Activated T-cell treated with anti-CD3 and anti-CD28 coated beads, Interleukin-2, amount 50 U/mL, for 72 hours (primary cell): ENCODE results near the gene IL17RE. TPM values are rescaled to one million over a fixed set of nuclear protein-coding genes. Genes with fewer than 3 reads are reported as not detected.
"Not testable (repeated sequence)": the region's sequence is repeated elsewhere in the genome, so short reads cannot be mapped to it uniquely, and the experiment has no call there.

ENCODE experiments used
- ATAC-seq, 2 donors: fragments of 150-1000 bp; cut with Tn5 transposase; replicated peaks in 1 of 2; 2 replicates each; pipeline ENCODE4 v1.10.0; 2021; ENCODE audit warnings: moderate library complexity in 2 of 2, mild to moderate bottlenecking in 1 of 2
- DNase-seq, 2 donors: peaks; one replicate each; pipeline ENCODE4 v3.0.0; 2021 to 2022; ENCODE audit warnings: mixed read lengths in 1 of 2
- H3K27ac Mint-ChIP-seq: one replicate; pipeline ENCODE4 v1.8.0; 2022; ENCODE audit warnings: mild to moderate bottlenecking, moderate library complexity, mixed read lengths
- H3K27me3 Mint-ChIP-seq: one replicate; pipeline ENCODE4 v1.8.0; 2022; ENCODE audit warnings: low read depth, mixed read lengths
- H3K36me3 Mint-ChIP-seq, 2 donors: one replicate each; pipeline ENCODE4 v1.8.0; 2022; ENCODE audit warnings: mixed read lengths in 2 of 2, mild to moderate bottlenecking in 1 of 2; ENCODE audit not compliant: insufficient read depth in 2 of 2
- H3K4me1 Mint-ChIP-seq: one replicate; pipeline ENCODE4 v1.8.0; 2022; ENCODE audit warnings: low read depth, mixed read lengths
- H3K4me3 Mint-ChIP-seq, 2 donors: one replicate each; pipeline ENCODE4 v1.8.0; 2022; ENCODE audit warnings: mild to moderate bottlenecking in 2 of 2, mixed read lengths in 2 of 2, moderate library complexity in 2 of 2
- H3K9me3 Mint-ChIP-seq, 2 donors: one replicate each; pipeline ENCODE4 v1.8.0; 2022; ENCODE audit warnings: mixed read lengths in 2 of 2
- total RNA-seq, 2 donors: library from RNA; stranded (reverse); gene quantifications; one replicate each; pipeline ENCODE4 v1.2.3, GENCODE V29; 2022

The IL17RE gene
- total RNA-seq, 2 donors from 2014 or later = 0.94 to 5.5 TPM

- Mint-ChIP-seq H3K27ac (no peak overlapping the region), H3K9me3 (no peaks in the 10 kb centered on the region), H3K36me3 (no peaks in the 10 kb centered on the region), H3K4me1 (no peaks in the 10 kb centered on the region), H3K4me3 (no peak overlapping the region), H3K27me3 (no peaks in the 10 kb centered on the region)
- no peak for DNase-seq
- no peak for ATAC-seq
Measured at GRCh38 chr3:9869955-9870354, 32.7 kb upstream of the IL17RE start.

- ATAC-seq = no peak
- no peak overlapping the region for H3K4me3 Mint-ChIP-seq
Measured at GRCh38 chr3:9870978-9871377, 31.7 kb upstream of the IL17RE start.

GRCh38 chr3:9872067-9872466 is 30.6 kb upstream of the IL17RE start:
- H3K9me3 Mint-ChIP-seq, H3K27me3 Mint-ChIP-seq, H3K36me3 Mint-ChIP-seq, ATAC-seq, H3K4me3 Mint-ChIP-seq, DNase-seq, H3K27ac Mint-ChIP-seq, H3K4me1 Mint-ChIP-seq: not testable (repeated sequence)

More at GRCh38 chr3:9870978-9871377, 31.7 kb upstream of the IL17RE start:
- no peaks in the 10 kb centered on the region for H3K9me3 Mint-ChIP-seq
- no peaks in the 10 kb centered on the region for H3K36me3 Mint-ChIP-seq
- H3K4me1 Mint-ChIP-seq = no peaks in the 10 kb centered on the region
- H3K27me3 Mint-ChIP-seq = no peaks in the 10 kb centered on the region
- H3K27ac Mint-ChIP-seq = no peak overlapping the region
- no peak for DNase-seq

- DNase-seq (no peak), ATAC-seq (no peak)
- Mint-ChIP-seq H3K36me3 (no peaks in the 10 kb centered on the region), H3K4me3 (no peak overlapping the region), H3K4me1 (no peaks in the 10 kb centered on the region), H3K9me3 (no peaks in the 10 kb centered on the region), H3K27ac (no peak overlapping the region), H3K27me3 (no peaks in the 10 kb centered on the region)
Measured at GRCh38 chr3:9875448-9875847, 27.2 kb upstream of the IL17RE start.

- not testable (repeated sequence) for DNase-seq, H3K27me3 Mint-ChIP-seq, H3K4me3 Mint-ChIP-seq, H3K4me1 Mint-ChIP-seq, H3K9me3 Mint-ChIP-seq, H3K36me3 Mint-ChIP-seq, H3K27ac Mint-ChIP-seq, ATAC-seq
Measured at GRCh38 chr3:9876255-9876654, 26.4 kb upstream of the IL17RE start.

- no peak overlapping the region for H3K4me3 Mint-ChIP-seq
- ATAC-seq (peak in 1 of 2 donors; percentile 37), DNase-seq (no peak)
- H3K9me3 Mint-ChIP-seq = no peaks in the 10 kb centered on the region
- H3K4me1 Mint-ChIP-seq = no peaks in the 10 kb centered on the region
- no peaks in the 10 kb centered on the region for H3K27me3 Mint-ChIP-seq
- H3K27ac Mint-ChIP-seq = no peak overlapping the region
- no peaks in the 10 kb centered on the region for H3K36me3 Mint-ChIP-seq
Measured at GRCh38 chr3:9876991-9877390, 25.7 kb upstream of the IL17RE start.

- no peaks in the 10 kb centered on the region for H3K9me3 Mint-ChIP-seq
Measured at GRCh38 chr3:9878700-9879099, 23.9 kb upstream of the IL17RE start.

GRCh38 chr3:9879830-9880549 is 22.7 kb upstream of the IL17RE start, which contains the start of gene CIDEC:
Gene CIDEC, minus strand, starts transcription at chr3:9880253. Its CDS starts 1,767 bp downstream, at chr3:9878486.
- H3K27me3 Mint-ChIP-seq = no peaks in the 10 kb centered on the region
- H3K9me3 Mint-ChIP-seq = no peaks in the 10 kb centered on the region
- no peak within 1 kb of the TSS for H3K27ac Mint-ChIP-seq
- H3K4me1 Mint-ChIP-seq = no peaks in the 10 kb centered on the region
- H3K4me3 Mint-ChIP-seq = no peak within 1 kb of the TSS
- H3K36me3 Mint-ChIP-seq = no peaks in the 10 kb centered on the region
- ATAC-seq = no peak
- no peak for DNase-seq

More at GRCh38 chr3:9878700-9879099, 23.9 kb upstream of the IL17RE start:
- no peak for ATAC-seq
- H3K27me3 Mint-ChIP-seq = no peaks in the 10 kb centered on the region
- no peak for DNase-seq
- no peaks in the 10 kb centered on the region for H3K36me3 Mint-ChIP-seq
- no peaks in the 10 kb centered on the region for H3K4me1 Mint-ChIP-seq
- H3K4me3 Mint-ChIP-seq = no peak overlapping the region
- H3K27ac Mint-ChIP-seq = no peak overlapping the region

GRCh38 chr3:9881441-9881840 is 21.2 kb upstream of the IL17RE start:
- Mint-ChIP-seq H3K9me3 (no peaks in the 10 kb centered on the region), H3K4me3 (no peak overlapping the region), H3K4me1 (no peaks in the 10 kb centered on the region), H3K27me3 (no peaks in the 10 kb centered on the region), H3K27ac (no peak overlapping the region), H3K36me3 (no peaks in the 10 kb centered on the region)
- DNase-seq (no peak), ATAC-seq (no peak)

- H3K9me3 Mint-ChIP-seq = no peaks in the 10 kb centered on the region
- H3K27me3 Mint-ChIP-seq = no peaks in the 10 kb centered on the region
- DNase-seq = no peak
- H3K4me1 Mint-ChIP-seq = no peaks in the 10 kb centered on the region
- no peaks in the 10 kb centered on the region for H3K36me3 Mint-ChIP-seq
- H3K27ac Mint-ChIP-seq = no peak overlapping the region
- H3K4me3 Mint-ChIP-seq = no peak overlapping the region
- ATAC-seq = no peak
Measured at GRCh38 chr3:9883706-9884554, 18.7 kb upstream of the IL17RE start.

GRCh38 chr3:9884555-9885165 is 18.0 kb upstream of the IL17RE start:
- Mint-ChIP-seq H3K27me3 (no peaks in the 10 kb centered on the region), H3K27ac (no peak overlapping the region), H3K4me1 (peaks cover 5% of the 10 kb centered on the region), H3K36me3 (no peaks in the 10 kb centered on the region), H3K9me3 (no peaks in the 10 kb centered on the region), H3K4me3 (no peak overlapping the region)
- ATAC-seq = no peak
- DNase-seq = no peak

- no peak for ATAC-seq
- no peaks in the 10 kb centered on the region for H3K27me3 Mint-ChIP-seq
Measured at GRCh38 chr3:9886328-9886727, 16.3 kb upstream of the IL17RE start.

GRCh38 chr3:9887480-9887879 is 15.2 kb upstream of the IL17RE start:
- DNase-seq (no peak), ATAC-seq (no peak)
- no peak overlapping the region for H3K4me3 Mint-ChIP-seq
- peaks cover 17% of the 10 kb centered on the region for H3K4me1 Mint-ChIP-seq
- no peaks in the 10 kb centered on the region for H3K9me3 Mint-ChIP-seq
- no peak overlapping the region for H3K27ac Mint-ChIP-seq
- H3K36me3 Mint-ChIP-seq = peaks cover 5 to 7% of the 10 kb centered on the region in 2 donors
- no peaks in the 10 kb centered on the region for H3K27me3 Mint-ChIP-seq

More at GRCh38 chr3:9886328-9886727, 16.3 kb upstream of the IL17RE start:
- Mint-ChIP-seq H3K27ac (no peak overlapping the region), H3K36me3 (no peaks in the 10 kb centered on the region), H3K4me1 (peaks cover 11% of the 10 kb centered on the region), H3K9me3 (no peaks in the 10 kb centered on the region), H3K4me3 (no peak overlapping the region)
- DNase-seq = no peak
